ENCODE measurements around the gene TMIGD1.
A peak's percentile ranks its signal among the peaks of the same experiment; 100 is the strongest.

TMIGD1 gene, protein sequence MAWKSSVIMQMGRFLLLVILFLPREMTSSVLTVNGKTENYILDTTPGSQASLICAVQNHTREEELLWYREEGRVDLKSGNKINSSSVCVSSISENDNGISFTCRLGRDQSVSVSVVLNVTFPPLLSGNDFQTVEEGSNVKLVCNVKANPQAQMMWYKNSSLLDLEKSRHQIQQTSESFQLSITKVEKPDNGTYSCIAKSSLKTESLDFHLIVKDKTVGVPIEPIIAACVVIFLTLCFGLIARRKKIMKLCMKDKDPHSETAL

DNA sequence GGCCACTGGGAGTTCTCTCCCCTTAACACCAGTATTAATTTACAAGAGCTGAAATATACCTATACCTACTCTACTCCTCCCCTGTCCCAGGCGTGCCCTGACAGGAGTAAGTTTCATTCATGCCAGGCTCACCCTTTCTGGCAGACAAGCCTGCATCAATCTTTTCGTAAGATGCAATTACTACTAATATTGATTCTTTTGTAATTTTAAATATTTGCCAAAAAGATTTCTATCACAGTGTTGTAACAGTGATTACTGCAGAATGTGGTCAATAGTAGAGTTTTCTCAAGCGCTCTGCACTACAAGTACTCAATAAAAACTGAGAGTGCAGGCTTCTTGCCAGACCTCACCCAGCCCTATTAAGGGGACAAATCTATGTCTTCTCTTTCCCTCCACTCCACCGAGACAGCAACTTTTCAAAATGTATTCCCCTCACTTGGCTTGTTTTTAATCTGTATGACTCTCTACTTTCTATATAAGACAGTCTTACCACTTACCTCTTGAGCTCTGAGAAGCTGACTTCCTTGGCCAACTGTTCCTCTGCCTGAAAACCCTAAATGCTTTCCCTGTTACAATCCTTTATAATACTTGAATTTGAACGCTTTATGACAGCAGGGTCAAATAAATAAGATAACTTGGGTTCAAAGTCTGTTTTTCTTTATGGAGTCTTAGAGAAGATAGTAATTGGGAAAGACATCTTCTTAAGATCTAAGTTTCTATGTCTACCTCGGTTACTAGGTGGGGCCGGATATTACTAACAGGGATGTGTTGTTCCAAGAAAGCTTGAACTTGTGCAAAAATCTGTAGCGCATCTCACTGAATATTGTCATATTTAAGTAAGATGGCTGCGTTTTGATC is at the start of gene TMIGD1:
TSS of gene TMIGD1 (minus strand) at position 555 of the 858 bp plus-strand sequence. CDS start 1,924 bp downstream, outside the sequence.
- DNase-seq = no peak

DNA sequence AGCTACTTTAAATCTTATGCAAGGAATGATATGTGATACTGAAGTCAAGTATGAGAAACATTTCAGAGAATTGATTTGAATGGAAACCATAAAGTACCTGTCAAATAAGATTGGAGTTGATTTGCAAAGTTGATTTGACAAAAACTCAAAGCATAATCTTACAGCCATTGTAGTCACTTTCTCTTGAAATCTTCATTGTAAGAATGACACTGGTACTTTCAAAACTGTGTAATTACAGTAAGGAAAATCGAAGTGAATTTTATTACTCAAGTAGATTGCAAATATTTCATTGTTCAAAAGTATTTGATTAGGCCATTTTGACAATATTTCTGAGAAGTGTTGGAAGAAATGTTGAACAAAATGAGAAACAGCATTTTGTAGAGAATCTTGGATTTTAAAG is 48.5 kb upstream of the TMIGD1 start:
- DNase-seq = no peak

DNA sequence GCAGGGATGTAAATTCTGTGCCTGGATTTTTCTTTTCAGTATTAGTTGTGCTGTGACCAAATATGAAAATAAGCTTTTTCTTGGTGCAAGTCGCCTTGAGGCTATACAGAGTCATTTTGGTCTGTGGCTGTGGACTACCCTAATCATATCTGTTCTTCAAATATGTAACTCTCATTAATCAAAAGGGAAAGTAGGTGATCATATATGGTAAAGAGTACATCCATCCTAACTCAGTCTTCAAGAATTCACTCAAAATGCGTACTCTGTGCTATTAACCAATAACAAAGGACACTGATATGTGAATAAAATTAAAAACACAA is 47.4 kb upstream of the TMIGD1 start:
- no peak for DNase-seq

DNA sequence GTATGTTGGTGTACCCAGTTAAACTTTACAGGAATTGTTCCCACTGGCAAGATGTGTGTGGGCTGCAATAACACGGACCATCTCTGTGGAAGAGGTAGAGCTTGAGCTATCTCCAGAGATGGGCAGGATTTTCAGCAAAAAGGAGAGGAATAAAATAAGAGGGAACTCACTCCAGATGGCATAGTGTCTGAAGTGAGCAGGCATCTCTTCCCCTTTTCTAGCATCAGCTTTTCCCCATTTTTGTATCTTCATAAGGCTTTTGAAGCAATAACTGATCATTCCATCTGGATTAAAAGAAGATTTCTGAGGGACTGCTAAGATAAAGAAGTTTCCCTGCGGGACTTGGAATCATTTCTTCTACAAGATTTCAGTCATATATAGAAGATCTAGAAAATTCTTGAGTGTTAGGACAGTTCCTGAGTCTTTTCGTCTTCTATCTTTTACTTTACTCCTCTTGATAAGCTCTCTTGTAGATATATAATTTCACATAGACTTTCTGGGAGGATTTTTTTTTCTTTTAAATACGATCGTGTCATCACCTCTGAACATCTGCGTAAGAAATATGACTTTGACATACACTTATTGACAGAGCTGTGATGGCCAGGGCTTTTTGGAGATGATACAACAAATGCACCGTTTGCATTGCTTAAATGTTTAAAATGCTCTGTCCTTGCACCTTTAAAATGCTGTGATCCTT is 46.9 kb upstream of the TMIGD1 start:
- no peak for DNase-seq

DNA sequence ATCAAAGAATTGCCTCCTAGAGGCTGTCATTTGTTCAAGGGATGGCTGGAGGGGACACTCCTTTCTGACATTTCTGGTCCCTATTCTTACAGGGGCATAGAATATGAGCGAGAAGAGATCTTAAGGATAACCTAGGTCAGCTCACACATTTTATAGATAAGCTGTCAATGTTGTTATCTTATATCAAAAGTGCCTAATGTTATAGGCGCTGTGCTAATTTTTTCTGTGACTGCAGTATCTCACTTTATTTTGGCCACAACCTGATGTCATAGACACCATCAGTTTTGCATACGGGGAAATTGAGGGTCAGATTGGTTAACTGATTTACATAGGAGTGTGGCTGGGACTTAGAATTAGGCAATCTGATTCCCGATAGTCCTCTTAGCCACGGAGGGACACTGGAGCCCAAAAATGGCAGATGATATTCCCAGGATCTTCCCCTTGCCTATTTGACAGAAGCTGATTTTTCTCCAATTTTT is 46.1 kb upstream of the TMIGD1 start:
- no peak for DNase-seq

DNA sequence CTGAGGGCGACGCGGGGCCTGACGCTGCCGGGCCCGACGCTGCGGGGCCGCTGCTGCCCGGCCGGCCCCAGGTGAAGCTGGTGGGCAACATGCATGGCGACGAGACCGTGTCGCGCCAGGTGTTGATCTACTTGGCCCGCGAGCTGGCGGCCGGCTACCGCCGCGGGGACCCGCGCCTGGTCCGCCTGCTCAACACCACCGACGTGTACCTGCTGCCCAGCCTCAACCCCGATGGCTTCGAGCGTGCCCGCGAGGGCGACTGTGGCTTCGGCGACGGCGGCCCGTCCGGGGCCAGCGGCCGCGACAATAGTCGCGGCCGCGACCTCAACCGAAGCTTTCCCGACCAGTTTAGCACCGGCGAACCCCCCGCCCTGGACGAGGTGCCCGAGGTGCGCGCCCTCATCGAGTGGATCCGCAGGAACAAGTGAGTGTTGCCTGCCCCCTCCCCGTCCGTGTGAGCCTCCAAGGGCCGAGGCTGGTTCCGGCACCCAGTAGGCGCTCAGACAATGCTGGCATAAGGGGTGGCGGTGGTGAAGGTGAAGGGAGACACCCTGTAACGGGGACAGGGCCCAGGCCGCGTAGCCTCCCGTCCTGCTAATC is 45.5 kb upstream of the TMIGD1 start:
- no peak for DNase-seq

DNA sequence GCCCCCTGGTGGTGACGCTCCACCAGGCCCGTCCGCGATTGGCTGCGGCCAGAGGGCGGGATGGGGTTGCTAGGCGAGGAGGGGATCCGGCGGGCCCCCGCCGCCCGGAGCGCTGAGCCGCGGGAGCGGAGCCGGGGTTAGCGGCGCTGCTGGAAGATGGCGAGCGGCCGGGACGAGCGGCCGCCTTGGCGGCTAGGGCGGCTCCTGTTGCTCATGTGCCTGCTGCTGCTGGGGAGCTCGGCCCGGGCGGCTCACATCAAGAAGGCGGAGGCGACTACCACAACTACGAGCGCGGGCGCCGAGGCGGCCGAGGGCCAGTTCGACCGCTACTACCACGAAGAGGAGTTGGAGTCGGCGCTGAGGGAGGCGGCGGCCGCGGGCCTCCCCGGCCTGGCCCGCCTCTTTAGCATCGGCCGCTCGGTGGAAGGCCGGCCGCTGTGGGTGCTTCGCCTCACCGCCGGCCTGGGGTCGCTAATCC is 45.0 kb upstream of the TMIGD1 start, which contains the start of gene CPD:
TSS of gene CPD (plus strand) at position 103 of the 478 bp plus-strand sequence. CDS start at position 157, 54 bp downstream.
- DNase-seq = peak; percentile 96

DNA sequence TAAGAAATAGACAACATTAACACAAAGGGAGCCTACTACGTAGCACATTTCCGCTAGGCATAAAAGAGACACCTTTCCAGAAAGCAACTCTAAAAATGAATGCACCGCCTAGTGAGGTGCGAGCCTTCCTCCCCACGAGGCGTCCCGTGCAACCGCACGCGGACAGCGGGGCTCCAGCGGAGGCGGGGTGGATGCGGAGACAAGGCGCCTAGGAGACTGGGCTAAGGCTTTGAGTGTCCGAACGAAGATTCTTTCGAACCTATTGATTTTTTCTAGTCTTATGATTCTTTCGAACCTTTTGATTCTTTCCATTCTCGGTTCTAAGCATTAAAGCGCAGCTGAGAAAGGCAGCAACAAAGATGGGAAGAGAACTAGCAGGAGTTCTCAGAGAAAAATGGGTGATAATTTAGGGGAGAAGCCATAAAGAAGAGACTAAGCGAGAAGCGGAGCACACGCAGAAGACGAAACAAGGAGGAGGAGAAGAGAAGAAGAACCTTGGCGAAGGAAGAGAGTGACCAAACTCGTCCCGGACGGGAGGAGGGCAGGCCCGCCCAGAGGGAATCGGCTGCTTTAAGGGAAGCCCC is 44.5 kb upstream of the TMIGD1 start:
- DNase-seq = peak; percentile 31

DNA sequence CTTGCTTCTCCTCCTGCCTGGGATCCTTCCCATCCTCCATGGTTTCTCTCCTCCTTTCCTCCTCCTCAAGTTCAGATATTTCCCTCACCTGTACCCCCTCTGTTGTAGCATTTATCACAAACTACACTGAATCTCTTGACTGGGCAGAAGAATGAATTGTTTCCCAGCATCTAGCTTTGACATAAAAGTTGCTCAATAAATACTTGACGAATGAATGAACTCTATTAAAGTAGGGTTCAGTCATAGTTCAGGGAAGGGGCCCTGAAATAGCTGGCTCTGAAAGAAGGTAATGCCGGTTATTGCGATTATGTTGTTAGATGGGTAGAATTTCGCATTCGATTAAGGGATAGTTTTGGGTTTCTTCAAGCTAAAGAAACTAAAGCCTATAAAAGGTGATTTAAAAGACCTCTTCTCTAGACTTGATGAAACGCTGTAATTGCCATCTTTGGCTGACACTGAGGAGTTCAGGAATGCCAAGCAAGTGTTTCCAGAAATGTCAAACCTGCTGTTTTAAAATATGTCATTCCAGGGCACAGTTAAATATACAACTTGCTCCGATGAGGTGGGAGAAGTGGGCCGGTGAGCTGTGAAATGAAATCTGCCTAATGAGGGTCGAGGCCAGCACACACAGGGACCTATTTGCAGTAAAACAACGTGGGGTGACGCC is 43.9 kb upstream of the TMIGD1 start:
- no peak for DNase-seq

DNA sequence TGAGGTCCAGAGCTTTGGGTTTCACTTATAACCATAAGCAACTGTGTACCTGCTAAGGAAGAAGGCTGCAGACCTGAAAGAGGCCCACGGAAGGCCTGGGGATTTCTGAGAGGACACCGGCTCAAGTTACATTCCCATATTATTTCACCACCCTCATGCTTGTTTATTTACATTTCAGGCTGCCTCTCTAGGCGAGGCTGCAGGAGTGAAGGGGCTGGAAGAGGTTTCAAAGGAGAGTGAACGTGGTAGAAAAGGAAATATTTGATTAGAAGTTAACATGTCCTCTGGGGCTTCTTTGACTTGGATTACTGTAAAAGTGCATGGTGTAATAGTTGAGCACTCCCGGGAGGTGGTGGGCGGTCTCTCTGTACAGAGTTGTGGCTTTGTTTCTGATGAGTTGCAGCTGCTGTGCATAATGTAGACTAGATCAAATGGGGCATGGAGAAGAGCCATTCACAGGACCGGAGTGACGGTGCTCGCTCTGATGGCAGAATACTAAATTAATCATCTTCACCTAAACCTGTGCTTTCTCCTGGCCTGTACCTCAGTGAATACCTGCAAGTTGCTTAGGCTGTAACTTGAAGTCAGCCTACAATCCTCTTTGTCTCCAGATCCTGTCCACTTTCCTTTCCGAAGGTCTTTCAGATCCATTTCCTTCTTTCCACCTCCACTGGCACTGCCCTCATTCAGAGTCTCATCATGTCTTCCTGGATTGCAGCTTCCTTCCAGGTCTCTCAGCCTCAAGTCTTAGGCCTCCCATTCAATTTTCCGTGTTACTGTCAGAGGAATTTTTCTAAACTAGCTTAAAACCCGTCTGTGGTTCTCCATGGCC is 43.0 kb upstream of the TMIGD1 start:
- DNase-seq = peak; percentile 98

DNA sequence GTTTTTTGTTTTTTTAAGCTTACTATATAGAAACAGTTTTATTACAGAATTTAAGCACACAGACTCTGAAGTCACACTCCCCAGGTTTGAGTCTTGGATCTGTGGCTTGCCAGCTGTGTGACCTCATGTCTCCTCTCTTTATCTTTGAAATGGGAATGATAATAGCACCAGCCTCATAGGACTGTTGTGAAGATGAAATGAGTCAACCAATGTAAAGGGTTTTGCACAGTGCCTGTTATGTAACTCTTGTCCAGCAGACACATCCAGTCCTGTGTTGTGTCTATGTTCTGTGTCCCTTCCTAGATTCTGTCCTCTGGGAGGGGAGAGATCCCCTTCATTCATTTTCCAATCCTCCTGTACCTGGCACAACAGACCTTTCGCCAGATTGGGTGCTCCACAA is 41.8 kb upstream of the TMIGD1 start:
- DNase-seq = no peak

DNA sequence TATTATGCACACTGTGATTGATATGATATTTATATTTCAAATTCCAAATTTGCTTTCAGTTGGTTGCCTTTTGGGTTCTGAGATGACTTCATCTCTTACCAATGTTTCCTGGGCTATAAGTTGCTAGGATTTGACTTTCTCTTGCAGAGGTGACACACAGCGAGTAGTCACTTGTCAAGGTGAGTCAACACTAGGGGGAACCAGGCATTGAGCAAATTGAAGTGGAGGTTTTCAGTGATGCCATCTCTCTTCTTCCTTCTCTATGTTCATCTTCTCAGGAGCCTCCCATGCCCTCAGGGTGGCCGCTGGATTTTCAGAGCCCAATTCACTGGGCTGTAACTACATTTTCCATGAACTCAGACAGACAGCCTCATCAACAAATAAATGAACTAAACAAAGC is 38.9 kb upstream of the TMIGD1 start:
- no peak for DNase-seq

DNA sequence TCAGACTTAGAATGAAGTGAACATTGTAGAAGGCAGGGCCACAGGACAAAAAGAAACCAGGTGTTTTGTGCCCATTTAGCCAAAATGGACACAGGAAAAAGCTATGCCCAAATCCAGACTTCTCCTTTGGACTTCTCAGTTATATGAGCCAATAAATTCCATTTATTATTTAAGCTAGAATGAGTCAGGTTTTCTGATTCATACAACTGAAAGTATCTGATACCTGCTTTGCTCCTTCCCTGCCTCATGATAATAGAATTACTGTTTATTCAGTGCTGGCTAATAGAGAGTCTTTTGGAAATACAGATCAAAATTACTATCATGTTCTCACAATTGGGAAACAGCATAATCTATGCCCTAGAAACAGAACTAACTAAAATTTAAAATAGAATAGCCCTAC is 36.1 kb upstream of the TMIGD1 start:
- DNase-seq = no peak

DNA sequence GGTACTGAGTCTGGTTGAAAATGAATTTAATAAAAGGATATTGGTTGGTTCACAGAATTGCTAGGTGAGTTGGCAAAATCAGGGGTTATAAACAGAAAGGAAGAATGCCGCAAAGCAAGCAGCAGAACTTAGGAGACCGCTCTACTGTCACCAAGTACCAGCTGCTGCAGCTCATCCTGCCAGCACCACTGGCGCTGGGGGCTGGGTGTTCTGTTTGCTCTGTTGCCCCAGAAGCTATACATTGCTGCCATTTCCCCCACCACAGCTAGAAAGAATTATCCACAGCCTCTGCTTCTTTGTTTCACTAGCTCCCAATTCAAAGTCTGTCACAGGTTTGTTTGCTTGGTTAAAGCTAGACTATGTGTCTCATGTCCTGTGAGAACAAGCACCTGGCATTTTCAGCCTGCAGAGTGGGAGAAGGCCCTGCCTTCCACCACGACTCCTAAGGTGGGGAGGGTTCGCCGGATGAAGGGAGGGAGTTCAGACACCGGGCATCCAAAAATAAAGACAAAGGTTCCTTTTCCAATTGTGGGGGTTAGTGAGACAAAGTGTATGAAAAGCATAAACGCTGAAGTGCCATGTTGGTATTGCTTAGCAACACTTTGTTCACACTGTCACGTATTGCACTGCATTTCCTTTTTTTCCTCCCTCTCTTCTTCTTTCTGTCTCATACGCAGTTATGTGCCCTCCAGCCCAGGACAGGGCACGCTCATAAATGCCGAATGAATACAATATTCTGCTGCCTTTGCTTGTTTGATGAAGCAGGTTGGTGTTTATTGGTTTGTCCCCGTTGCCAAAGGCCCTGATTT is 35.3 kb upstream of the TMIGD1 start:
- DNase-seq = peak; percentile 30

DNA sequence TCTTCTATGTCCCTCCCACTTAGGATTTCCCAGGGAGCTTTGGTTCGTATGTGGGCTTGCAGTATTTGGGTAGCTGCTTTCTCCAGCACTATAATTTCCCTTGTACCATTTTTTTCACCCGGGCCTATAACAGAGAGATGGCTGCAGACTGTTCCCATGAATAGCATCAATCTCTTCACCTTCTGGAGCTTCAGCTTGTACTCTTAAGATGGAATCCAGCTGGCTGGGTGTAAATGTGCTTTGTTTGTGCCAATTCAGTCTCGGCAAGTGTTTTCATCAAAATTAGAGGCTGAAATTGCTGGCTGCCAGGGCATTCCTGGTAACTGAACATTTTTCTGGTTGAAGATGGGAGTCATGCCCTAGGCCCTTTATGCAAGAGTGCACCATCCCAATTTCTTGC is 32.7 kb upstream of the TMIGD1 start:
- DNase-seq = no peak

DNA sequence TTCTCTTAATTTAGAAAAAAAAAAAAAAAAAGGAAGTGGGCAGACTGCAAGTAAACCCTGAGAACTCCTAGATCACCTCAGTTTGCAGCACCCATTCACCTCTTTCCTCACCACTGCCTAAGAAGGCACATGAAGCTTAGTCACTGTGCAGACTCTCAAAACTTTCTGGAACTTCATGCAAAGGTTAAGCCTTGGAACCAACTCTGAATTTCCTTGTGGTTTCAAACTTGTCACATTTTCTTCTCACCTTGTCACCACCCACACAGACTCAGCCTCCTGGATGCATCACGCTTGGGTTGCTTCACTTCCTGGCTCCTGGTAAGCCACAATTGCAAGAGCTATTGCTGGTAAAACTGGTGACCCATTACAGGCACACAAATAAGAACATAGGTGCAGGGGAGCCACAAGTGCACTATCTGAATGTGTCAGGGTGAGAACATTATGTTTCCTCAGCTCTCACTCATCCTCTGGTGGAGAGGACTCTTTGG is 29.9 kb upstream of the TMIGD1 start:
- no peak for DNase-seq

DNA sequence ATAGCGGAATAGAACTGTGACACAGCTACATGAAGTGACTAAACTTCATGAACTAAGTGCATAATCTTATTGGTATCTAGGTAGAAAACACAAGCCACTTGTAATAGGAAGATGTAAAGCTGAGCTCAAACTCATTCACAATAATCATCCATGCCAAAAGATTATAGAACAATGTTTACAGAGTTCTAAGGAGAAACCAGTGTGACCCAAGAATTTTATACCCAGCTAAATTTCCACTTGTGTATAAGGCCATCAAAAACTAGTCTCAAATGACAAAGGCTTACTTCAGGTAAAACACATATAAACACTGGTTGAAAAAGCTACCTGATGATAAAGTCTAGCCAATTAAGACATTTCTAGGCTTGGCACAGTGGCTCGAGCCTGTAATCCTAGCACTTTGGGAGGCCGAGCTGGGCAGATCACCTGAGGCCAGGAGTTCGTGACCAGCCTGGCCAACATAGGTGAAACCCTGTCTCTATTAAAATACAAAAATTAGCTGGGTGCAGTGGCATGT is 28.0 kb upstream of the TMIGD1 start:
- DNase-seq = no peak

DNA sequence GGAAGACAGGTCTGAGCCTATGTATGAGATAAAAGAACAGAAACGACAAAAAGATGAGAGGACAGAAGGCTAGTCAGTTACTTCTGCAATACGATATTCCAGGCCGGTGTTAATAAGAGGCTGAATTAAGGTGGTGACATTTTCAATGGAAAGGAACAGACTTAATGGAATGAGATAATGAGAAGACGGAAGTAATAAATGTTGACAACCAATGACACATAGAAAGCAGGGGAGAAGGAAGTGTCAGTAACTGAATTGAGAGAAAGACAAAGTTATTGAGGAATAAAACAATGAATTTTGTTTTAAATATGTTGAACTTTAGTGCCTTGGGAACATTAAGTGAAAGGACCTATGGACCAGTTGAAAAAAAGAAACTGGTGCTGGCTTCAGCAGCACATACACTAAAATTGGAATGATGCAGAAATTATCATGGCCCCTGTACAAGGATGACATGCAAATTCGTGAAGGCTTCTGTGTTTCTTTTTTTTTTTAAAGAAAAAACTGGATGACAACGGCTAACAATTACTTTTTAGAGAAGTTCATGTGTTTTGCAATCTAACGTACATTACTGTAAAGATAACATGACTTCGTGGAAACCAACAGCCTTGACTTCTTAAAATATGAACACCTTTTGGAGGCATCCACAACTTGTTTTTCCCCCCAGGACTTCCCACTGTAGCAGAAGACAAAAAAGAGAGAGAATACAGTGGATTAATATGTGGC is 26.4 kb upstream of the TMIGD1 start:
- DNase-seq = no peak

Data from NCI-H345 (cell line).